RWPE2 (cell line): Measurements from ENCODE around the gene TTC5.
"Not testable (repeated sequence)": the region's sequence is repeated elsewhere in the genome, so short reads cannot be mapped to it uniquely, and the experiment has no call there.

Experiments
- ATAC-seq: fragments of 200-7000 bp; cut with Tn5 transposase; 3 replicates; pipeline ENCODE4 v1.9.1; 2021; ENCODE audit warnings: low read depth
- DNase-seq: peaks from one replicate; pipeline ENCODE4 v3.0.0-alpha.2; 2020; ENCODE audit warnings: low spot score
- H3K27ac ChIP-seq: fragments of 450-650 bp; 2 replicates; pipeline ENCODE4 v1.5.1; 2017; ENCODE audit warnings: mild to moderate bottlenecking; ENCODE audit not compliant: poor library complexity, severe bottlenecking
- H3K27me3 ChIP-seq: fragments of 250-450 bp; sonication (Bioruptor Pico); 2 replicates; pipeline ENCODE4 v1.5.1; 2021; ENCODE audit warnings: mild to moderate bottlenecking, moderate library complexity; ENCODE audit not compliant: insufficient read depth, poor library complexity, severe bottlenecking
- H3K36me3 ChIP-seq: fragments of 250-450 bp; sonication (Bioruptor Pico); 2 replicates; pipeline ENCODE4 v1.5.1; 2020; ENCODE audit warnings: low read depth, mild to moderate bottlenecking, moderate library complexity
- H3K4me1 ChIP-seq: fragments of 250-450 bp; sonication (Bioruptor Pico); 2 replicates; pipeline ENCODE4 v1.5.1; 2021; ENCODE audit warnings: mild to moderate bottlenecking, moderate library complexity; ENCODE audit not compliant: insufficient read depth, poor library complexity, severe bottlenecking
- H3K4me3 ChIP-seq: fragments of 250-450 bp; sonication (Bioruptor Pico); 2 replicates; pipeline ENCODE4 v1.5.1; 2021; ENCODE audit warnings: mild to moderate bottlenecking, moderate library complexity; ENCODE audit not compliant: severe bottlenecking
- H3K9me3 ChIP-seq: fragments of 250-450 bp; sonication (Bioruptor Pico); 2 replicates; pipeline ENCODE4 v1.5.1; 2021; ENCODE audit warnings: mild to moderate bottlenecking, moderate library complexity; ENCODE audit not compliant: severe bottlenecking
- CTCF ChIP-seq: fragments of 450-650 bp; IDR thresholded peaks from one replicate; pipeline ENCODE4 v1.5.1; 2017; ENCODE audit warnings: mild to moderate bottlenecking, moderate library complexity; ENCODE audit not compliant: poor library complexity, severe bottlenecking

The TTC5 gene

DNA sequence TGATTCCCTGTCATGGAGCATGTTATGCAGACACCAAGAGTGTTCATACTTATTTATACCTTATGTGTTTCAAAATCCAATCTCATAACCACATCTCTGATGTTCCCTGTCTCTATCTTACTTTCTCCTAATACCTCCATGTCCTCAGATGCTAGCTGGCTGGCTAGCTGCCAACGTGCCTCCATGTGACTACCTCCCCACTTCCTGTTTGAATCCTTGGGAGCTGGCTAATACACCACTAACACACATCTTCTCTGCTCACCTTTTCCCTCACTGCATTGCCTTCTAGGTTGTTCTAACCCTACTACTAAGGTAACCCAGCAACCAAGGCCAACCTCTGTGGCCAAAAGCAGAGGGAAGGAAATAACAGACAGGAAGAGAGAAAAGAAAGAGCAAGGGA is 27.3 kb downstream of the TTC5 start:
- TF ChIP-seq CTCF: no peak
- peaks cover 3% of the 10 kb centered on the region for H3K4me1 ChIP-seq
- peak; percentile 36; the same call in 1 of the 3 replicates for ATAC-seq
- no peaks in the 10 kb centered on the region for H3K9me3 ChIP-seq
- H3K36me3 ChIP-seq: no peaks in the 10 kb centered on the region
- DNase-seq: no peak
- H3K27ac ChIP-seq: no peak overlapping the region
- no peak overlapping the region for H3K4me3 ChIP-seq
- H3K27me3 ChIP-seq: no peaks in the 10 kb centered on the region

DNA sequence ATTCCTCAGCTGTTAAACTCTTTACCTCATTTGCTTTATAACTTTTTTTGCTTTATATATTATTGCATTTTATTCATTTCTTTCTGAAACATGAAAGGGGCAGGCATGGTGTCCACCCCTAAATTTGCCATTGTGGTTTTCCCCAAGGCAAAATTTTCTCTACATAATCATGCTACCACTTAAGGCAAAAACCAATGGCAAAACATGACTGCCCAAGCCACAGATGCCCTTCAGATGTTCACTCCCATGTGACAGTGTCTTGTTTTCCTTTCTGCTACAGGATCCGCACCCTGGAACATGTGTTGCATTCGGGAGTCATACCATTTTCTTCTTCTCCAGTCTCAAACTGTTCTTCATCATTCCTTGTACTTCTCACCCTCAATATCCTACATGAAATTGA is 28.3 kb downstream of the TTC5 start:
- no peak for ATAC-seq
- peaks cover 3% of the 10 kb centered on the region for H3K9me3 ChIP-seq
- H3K36me3 ChIP-seq: no peaks in the 10 kb centered on the region
- H3K4me3 ChIP-seq: no peak overlapping the region
- H3K27ac ChIP-seq: no peak overlapping the region
- no peak for TF ChIP-seq CTCF
- no peaks in the 10 kb centered on the region for H3K27me3 ChIP-seq
- no peak for DNase-seq
- H3K4me1 ChIP-seq: peaks cover 3% of the 10 kb centered on the region

DNA sequence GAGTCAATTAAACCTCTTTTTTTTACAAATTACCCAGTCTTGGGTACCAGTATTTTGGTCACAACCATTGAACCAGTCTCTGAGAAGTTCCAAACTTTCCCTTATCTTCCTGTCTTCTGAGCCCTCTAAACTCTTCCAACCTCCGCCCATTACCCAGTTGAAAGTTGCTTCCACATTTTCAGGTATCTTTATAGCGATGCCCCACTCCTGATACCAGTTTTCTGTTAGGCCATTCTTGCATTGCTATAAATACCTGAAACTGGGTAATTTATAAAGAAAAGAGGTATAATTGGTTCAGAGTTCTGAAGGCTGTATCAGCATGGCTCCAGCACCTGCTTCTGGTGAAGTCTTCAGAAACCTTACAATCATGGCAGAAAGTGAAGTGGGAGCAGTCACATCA is 31.7 kb downstream of the TTC5 start:
- no peaks in the 10 kb centered on the region for H3K36me3 ChIP-seq
- no peak for TF ChIP-seq CTCF
- no peak overlapping the region for H3K27ac ChIP-seq
- no peak for ATAC-seq
- peaks cover 3% of the 10 kb centered on the region for H3K9me3 ChIP-seq
- no peak overlapping the region for H3K4me3 ChIP-seq
- DNase-seq: no peak
- H3K27me3 ChIP-seq: no peaks in the 10 kb centered on the region
- peaks cover 3% of the 10 kb centered on the region for H3K4me1 ChIP-seq

- not testable (repeated sequence) for ATAC-seq, DNase-seq, H3K27me3 ChIP-seq
Measured at GRCh38 chr14:20264361-20264760, 41.4 kb downstream of the TTC5 start.

GRCh38 chr14:20262642-20263128 is 43.1 kb downstream of the TTC5 start:
- H3K4me3 ChIP-seq: no peak overlapping the region
- no peaks in the 10 kb centered on the region for H3K9me3 ChIP-seq
- H3K4me1 ChIP-seq: peaks cover 29% of the 10 kb centered on the region
- no peaks in the 10 kb centered on the region for H3K27me3 ChIP-seq
- no peaks in the 10 kb centered on the region for H3K36me3 ChIP-seq
- peak; percentile 79 for DNase-seq
- peak; percentile 92 for ATAC-seq
- TF ChIP-seq CTCF: no peak
- H3K27ac ChIP-seq: peak overlapping the region; percentile 73

More at GRCh38 chr14:20264361-20264760, 41.4 kb downstream of the TTC5 start:
- H3K27ac ChIP-seq, H3K9me3 ChIP-seq, H3K36me3 ChIP-seq, H3K4me3 ChIP-seq: not testable (repeated sequence)
- H3K4me1 ChIP-seq: peaks cover 29% of the 10 kb centered on the region
